Suprapubic skin (tissue), 4 donors: Measurements from ENCODE around the gene NECAB3.

ENCODE experiments used
- EP300 ChIP-seq: sonication (generic); formaldehyde crosslinking; IDR thresholded peaks from one replicate; pipeline ENCODE4 v1.6.1; 2017; ENCODE audit warnings: antibody characterized with exemption
- POLR2A ChIP-seq, 2 donors: fragments of 450-650 bp; IDR thresholded peaks; one replicate each; pipeline ENCODE4 v1.6.1; 2017; ENCODE audit warnings: antibody characterized with exemption in 2 of 2, mild to moderate bottlenecking in 2 of 2, moderate library complexity in 2 of 2
- POLR2AphosphoS5 ChIP-seq, 3 donors: sonication (generic); formaldehyde crosslinking; IDR thresholded peaks; one replicate each; pipeline ENCODE4 v1.6.1; 2017; ENCODE audit warnings: antibody characterized with exemption in 3 of 3
- TF ChIP-seq, protein P1 (sequence below), 2 donors: fragments of 200-600 bp in 1 of 2; fragments of 450-650 bp in 1 of 2; sonication (generic) in 1 of 2; IDR thresholded peaks; one replicate each; pipeline ENCODE4 v1.5.1; 2016 to 2019; ENCODE audit warnings: antibody characterized with exemption in 2 of 2, mild to moderate bottlenecking in 1 of 2, moderate library complexity in 1 of 2

DNA sequence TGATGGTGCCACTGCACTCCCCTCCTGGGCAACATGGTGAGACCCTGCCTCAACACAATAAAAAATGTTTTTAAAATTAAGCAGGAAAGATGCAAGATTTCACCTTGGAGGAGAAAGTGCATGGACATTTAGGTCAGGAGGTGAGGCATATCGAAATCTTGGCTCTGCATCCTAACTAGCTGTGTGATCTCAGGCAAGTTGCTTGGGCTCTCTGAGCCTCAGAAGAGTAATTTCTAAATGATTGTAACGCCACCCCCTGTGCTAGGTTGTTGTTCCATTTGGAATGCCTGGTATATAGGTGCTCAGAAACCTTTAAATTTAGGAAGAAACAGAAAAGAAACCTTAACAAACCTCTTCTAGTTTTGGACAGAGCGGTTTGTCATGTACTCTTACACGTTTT is 48.0 kb downstream of the NECAB3 start:
- TF ChIP-seq EP300: no peak
- no peak for TF ChIP-seq POLR2A (IDR thresholded peaks at IDR 0.05)
- TF ChIP-seq, protein P1, sequence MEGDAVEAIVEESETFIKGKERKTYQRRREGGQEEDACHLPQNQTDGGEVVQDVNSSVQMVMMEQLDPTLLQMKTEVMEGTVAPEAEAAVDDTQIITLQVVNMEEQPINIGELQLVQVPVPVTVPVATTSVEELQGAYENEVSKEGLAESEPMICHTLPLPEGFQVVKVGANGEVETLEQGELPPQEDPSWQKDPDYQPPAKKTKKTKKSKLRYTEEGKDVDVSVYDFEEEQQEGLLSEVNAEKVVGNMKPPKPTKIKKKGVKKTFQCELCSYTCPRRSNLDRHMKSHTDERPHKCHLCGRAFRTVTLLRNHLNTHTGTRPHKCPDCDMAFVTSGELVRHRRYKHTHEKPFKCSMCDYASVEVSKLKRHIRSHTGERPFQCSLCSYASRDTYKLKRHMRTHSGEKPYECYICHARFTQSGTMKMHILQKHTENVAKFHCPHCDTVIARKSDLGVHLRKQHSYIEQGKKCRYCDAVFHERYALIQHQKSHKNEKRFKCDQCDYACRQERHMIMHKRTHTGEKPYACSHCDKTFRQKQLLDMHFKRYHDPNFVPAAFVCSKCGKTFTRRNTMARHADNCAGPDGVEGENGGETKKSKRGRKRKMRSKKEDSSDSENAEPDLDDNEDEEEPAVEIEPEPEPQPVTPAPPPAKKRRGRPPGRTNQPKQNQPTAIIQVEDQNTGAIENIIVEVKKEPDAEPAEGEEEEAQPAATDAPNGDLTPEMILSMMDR (IDR thresholded peaks at IDR 0.05): no peak
- no peak for TF ChIP-seq POLR2AphosphoS5 (IDR thresholded peaks at IDR 0.05)
